Upper lobe of right lung (tissue), 1 donor: ENCODE measurements around the gene NPAS3. TPM values are rescaled to one million over a fixed set of nuclear protein-coding genes. Genes with fewer than 3 reads are reported as not detected.

Source experiments
- ATAC-seq: fragments of 200-7000 bp; cut with Tn5 transposase; one replicate; pipeline ENCODE4 v1.9.1; 2020; ENCODE audit warnings: mild to moderate bottlenecking, moderate library complexity
- DNase-seq: peaks from one replicate; pipeline ENCODE4 v3.0.0-alpha.2; 2020
- H3K27ac ChIP-seq: fragments of 200-600 bp; one replicate; pipeline ENCODE4 v1.8.0; 2022
- H3K27me3 ChIP-seq: fragments of 200-600 bp; one replicate; pipeline ENCODE4 v1.8.0; 2022; ENCODE audit warnings: mild to moderate bottlenecking
- H3K36me3 ChIP-seq: fragments of 200-600 bp; one replicate; pipeline ENCODE4 v1.8.0; 2022
- H3K4me1 ChIP-seq: fragments of 200-600 bp; one replicate; pipeline ENCODE4 v1.8.0; 2022
- H3K4me3 ChIP-seq: fragments of 200-600 bp; one replicate; pipeline ENCODE4 v1.8.0; 2022; ENCODE audit warnings: mild to moderate bottlenecking
- H3K9me3 ChIP-seq: fragments of 200-600 bp; one replicate; pipeline ENCODE4 v1.8.0; 2022
- CTCF ChIP-seq: fragments of 200-600 bp; IDR thresholded peaks from one replicate; pipeline ENCODE4 v1.8.0; 2022; ENCODE audit warnings: antibody characterized with exemption
- intact Hi-C: fragments of 100-400 bp; cut with DNase I; formaldehyde crosslinking; loops from one replicate; pipeline ENCODE4 v1.11.0; 2022
- total RNA-seq: library from RNA; stranded (reverse); fragmentation: NEBNext Ultra II Directional; extraction: Animal tissue kit (Norgen Biotek cat#: 25700); gene quantifications from one replicate; pipeline ENCODE4 v1.2.1, GENCODE V29; 2021
- donor health status: DM: no; HTN: yes; CAD: no; lungs with severe emphysema.

The NPAS3 gene
- total RNA-seq, 1 donor from 2014 or later = 1.2 TPM

DNA sequence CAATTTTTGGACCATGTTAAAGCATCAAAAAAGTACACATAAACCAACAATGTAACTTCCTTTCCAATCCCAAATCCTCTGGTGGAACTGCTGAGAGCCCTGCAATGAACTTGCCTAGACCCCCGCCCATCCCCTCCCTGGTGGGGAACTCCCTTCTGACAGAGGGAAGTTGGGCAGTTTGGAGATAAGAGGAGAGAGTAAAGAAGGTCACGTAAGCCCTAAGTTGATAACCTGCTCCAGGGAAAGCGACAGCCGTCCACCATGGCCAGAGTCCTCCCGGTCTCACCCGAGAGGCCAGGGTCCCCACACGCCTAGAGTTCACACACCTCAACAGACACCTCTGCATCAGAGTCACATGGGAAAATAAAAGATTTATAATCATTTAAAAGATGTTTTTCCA lies 873.5 kb downstream of the NPAS3 start:
- Histone ChIP-seq H3K36me3 (no peaks in the 10 kb centered on the region), H3K27ac (no peak overlapping the region), H3K27me3 (peaks cover 3% of the 10 kb centered on the region), H3K4me3 (no peak overlapping the region), H3K9me3 (no peaks in the 10 kb centered on the region), H3K4me1 (no peaks in the 10 kb centered on the region)
- ATAC-seq (no peak), DNase-seq (no peak)
- TF ChIP-seq CTCF = no peak
- intact Hi-C loops = no loop called here

GRCh38 chr14:33812601-33813000 lies 873.9 kb downstream of the NPAS3 start:
- Histone ChIP-seq H3K9me3 (no peaks in the 10 kb centered on the region), H3K4me1 (no peaks in the 10 kb centered on the region), H3K4me3 (no peak overlapping the region), H3K36me3 (no peaks in the 10 kb centered on the region), H3K27me3 (peaks cover 3% of the 10 kb centered on the region), H3K27ac (no peak overlapping the region)
- no peak for TF ChIP-seq CTCF
- intact Hi-C loops = no loop called here
- no peak for DNase-seq
- ATAC-seq = no peak

DNA sequence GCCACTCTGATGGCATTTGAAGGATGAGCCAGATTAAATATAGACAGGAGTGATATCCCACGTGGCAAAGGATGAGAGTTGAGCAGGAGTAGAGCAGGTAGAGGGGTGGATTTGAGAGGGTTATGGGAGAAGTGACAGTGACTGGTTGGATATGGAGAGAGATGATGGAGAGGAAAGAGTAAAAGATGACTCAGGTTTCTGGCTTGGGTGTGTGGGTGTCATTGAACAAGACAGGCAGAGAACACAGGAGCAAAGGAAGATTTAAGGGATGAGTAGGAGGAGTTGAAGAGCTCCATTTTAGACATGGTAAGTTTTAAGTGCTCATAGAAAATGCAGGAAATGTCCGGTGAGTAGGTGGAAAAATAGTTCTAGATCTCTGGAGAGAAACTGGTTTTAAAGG lies 875.3 kb downstream of the NPAS3 start:
- Histone ChIP-seq H3K36me3 (no peaks in the 10 kb centered on the region), H3K27me3 (peaks cover 3% of the 10 kb centered on the region), H3K9me3 (no peaks in the 10 kb centered on the region), H3K4me3 (no peak overlapping the region), H3K27ac (no peak overlapping the region), H3K4me1 (no peaks in the 10 kb centered on the region)
- no peak for ATAC-seq
- no peak for DNase-seq
- no peak for TF ChIP-seq CTCF
- intact Hi-C loops = no loop called here

- no peak for DNase-seq
- H3K9me3 ChIP-seq = no peaks in the 10 kb centered on the region
- no peak for ATAC-seq
- H3K27ac ChIP-seq = no peak overlapping the region
- H3K4me3 ChIP-seq = no peak overlapping the region
- no peaks in the 10 kb centered on the region for H3K27me3 ChIP-seq
- no peaks in the 10 kb centered on the region for H3K4me1 ChIP-seq
- intact Hi-C loops = no loop called here
- H3K36me3 ChIP-seq = no peaks in the 10 kb centered on the region
- TF ChIP-seq CTCF = no peak
These were observed 895.2 kb downstream of the NPAS3 start for GRCh38 chr14:33833706-33834465.

- no peak for TF ChIP-seq CTCF
These were observed 896.0 kb downstream of the NPAS3 start for GRCh38 chr14:33834466-33835260.

More at GRCh38 chr14:33834466-33835260, 896.0 kb downstream of the NPAS3 start:
- no peak overlapping the region for H3K27ac ChIP-seq
- no peaks in the 10 kb centered on the region for H3K36me3 ChIP-seq
- no peaks in the 10 kb centered on the region for H3K27me3 ChIP-seq
- H3K4me1 ChIP-seq = no peaks in the 10 kb centered on the region
- no peak overlapping the region for H3K4me3 ChIP-seq
- intact Hi-C loops = no loop called here
- H3K9me3 ChIP-seq = no peaks in the 10 kb centered on the region
- ATAC-seq = no peak
- DNase-seq = no peak
